Breast epithelium (tissue), 3 donors: ENCODE results near the gene WDR37.

ENCODE experiments used
- CTCF ChIP-seq, 3 donors: fragments of 450-650 bp; IDR thresholded peaks; one replicate each; pipeline ENCODE4 v1.5.1; 2016 to 2017; ENCODE audit warnings: antibody characterized with exemption in 3 of 3, mild to moderate bottlenecking in 3 of 3, moderate library complexity in 3 of 3
- POLR2A ChIP-seq: fragments of 450-650 bp; IDR thresholded peaks from one replicate; pipeline ENCODE4 v1.6.1; 2016; ENCODE audit warnings: antibody characterized with exemption, mild to moderate bottlenecking, moderate library complexity
- POLR2AphosphoS5 ChIP-seq, 3 donors: sonication (generic); formaldehyde crosslinking; IDR thresholded peaks; one replicate each; pipeline ENCODE4 v1.6.1; 2017; ENCODE audit warnings: antibody characterized with exemption in 3 of 3

DNA sequence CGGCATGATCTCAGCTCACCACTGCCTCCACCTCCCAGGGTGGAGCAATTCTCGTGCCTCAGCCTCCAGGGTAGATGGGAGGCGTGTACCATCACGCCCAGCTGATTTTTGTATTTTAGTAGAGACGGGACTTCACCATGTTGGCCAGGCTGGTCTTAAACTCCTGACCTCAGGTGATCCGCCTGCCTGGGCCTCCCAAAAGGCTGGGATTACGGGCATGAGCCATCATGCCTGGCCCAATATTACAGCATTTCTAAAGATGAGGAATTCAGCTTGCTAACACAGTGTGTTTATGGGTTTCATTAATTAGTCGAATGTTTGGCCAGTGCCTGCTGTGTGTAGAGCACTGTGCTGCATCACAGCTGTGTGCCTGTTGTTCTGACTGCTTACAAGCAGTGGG, 3.7 kb downstream of the WDR37 start:
- TF ChIP-seq CTCF (IDR thresholded peaks at IDR 0.05) (no peak), POLR2AphosphoS5 (IDR thresholded peaks at IDR 0.05) (no peak), POLR2A (no peak)
